ENCODE results near the gene ITLN1.
"Not testable (repeated sequence)": the region's sequence is repeated elsewhere in the genome, so short reads cannot be mapped to it uniquely, and the experiment has no call there.

The ITLN1 gene

DNA sequence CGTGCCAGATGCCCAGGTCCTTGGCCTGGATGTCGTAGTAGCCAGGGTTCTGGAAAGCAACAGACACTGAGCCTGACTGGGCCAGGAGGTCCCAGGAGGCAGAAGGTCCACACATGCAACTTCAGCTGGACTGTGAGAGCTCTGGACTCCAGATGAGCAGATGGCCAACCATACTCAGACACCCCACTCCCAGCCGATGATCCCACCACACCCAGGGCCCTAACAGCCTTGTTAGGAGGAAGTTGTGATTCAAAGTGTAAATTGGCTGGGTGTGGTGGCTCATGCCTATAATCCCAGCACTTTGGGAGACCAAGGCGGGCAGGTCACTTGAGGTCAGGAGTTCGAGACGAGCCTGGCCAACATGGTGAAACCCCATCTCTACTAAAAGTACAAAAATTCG, 3.7 kb downstream of the ITLN1 start:
- DNase-seq: not testable (repeated sequence)

DNA sequence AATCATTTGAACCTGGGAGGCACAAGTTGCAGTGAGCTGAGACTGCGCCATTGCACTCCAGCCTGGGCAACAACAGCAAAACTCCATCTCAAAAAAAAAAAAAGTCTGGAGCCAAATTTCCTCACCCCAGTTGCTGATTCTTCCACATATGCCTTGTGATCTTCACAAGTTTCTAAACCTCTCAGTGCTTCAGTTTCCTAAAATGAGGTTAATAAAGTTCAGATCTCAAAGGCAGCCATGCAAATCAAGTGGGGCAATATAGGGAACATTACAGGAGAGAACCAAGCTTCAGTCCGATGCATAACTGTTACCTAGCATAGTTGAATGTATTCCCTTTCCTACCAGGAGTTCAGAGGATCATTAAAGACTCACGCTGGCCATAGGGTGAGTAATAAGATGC, 4.8 kb downstream of the ITLN1 start:
- DNase-seq: no peak

DNA sequence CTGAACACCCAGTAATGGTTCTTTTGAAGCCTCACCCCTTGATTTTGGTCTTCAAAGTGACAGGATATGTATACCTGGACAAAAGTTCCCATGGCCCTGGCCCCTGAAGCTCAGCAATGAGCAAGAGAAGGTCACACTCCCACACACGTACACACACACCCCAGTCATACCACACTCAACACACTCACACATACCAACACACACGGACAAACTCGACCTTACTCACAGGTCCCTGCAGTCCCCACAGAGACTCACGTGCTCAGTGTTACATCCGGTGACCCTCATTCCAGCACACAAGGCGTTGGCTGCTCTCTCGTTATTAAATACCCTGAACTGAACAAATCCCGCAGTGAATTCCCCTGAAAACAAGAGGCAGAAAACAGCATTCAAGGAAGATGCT, 5.9 kb downstream of the ITLN1 start:
- no peak for DNase-seq

DNA sequence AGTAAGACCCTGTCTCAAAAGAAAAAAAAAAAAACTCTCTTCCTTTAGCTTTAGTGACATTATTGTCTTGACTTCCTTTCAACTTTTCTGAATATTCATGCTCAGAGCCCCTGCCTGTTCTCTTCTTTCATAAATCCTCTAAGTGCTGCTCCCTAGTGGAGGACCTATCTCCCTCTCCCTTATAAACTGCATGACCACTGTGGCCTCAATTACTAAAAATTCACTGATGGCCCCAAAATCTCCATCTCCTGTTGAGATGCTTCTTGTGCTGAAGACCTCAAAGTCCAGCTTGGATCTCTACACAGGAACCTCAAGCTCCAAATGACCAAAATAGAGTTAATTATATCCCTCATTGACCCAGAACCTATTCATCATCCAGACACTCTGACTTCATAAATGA, 7.8 kb downstream of the ITLN1 start:
- DNase-seq: no peak

DNA sequence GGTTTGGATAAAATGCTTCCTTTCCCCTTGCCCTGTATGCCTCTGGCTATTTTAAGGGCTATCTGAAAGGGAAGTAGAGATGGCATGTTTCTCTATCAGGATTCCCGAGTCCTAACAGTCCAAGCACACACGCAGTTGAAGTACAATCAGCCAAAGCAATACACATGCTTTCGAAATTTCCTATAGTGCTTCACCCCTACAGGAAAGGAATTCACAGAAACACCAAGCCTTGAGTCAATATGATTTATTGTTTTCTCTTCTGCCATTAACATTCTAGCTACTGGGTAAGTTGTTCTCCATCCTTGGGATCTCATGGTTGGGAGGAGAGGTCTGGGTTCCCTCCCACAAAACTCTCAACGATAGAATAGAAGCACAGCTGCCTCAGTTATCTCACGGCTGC, 8.7 kb downstream of the ITLN1 start:
- no peak for DNase-seq

DNA sequence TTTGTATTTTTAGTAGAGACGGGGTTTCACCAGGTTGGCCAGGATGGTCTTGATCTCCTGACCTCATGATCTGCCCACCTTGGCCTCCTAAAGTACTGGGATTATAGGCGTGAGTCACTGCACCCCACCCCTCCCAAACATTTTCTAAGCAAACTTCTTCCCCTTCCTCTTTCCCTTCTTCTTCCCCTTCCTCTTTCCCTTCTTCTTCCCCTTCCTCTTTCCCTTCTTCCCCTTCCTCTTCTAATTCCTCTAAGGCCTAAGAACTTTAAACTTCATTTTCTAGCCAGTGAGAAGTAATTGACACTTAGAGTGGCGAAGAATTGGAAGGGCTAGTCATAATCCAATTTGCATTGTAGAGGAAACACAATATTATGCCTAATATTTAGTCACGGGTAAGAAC, 9.4 kb downstream of the ITLN1 start:
- DNase-seq: not testable (repeated sequence)

DNA sequence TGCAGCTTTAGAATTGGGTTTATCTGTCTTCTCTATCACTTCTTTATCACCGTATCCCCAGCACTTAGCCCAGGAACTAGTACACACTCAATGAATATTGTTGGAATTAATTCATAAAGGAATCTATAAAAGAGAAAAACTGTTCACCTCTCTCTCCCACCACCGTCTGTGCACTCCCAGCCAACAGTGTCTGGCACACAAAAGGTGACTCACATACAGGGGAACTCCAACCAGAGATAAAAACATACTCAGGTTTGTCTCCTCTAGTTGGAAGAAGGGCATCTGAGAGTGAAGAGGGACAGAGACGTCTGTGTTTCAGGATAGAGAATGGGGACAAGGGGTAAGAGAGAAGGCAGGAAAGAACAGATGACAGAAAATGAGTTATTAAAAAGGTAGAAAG, 10.0 kb downstream of the ITLN1 start:
- DNase-seq: no peak

DNA sequence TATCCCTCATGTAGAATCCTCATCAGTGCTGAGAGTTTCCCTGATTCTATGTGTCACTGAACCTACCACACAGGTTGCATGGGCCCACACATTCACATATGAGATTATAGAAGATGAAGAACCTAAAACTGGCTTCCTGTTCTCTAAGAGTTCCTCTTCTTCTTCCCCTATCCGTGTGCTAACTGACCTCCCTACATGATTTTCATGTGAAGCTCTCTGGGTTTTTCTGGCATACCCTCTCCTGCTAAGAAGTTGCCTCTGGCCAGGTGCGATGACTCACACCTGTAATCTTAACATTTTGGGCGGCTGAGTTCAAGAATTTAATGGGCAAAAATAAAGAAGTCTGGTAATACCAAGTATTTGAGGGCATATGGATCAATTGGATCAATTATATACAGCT, 16.8 kb downstream of the ITLN1 start:
- DNase-seq: no peak

DNA sequence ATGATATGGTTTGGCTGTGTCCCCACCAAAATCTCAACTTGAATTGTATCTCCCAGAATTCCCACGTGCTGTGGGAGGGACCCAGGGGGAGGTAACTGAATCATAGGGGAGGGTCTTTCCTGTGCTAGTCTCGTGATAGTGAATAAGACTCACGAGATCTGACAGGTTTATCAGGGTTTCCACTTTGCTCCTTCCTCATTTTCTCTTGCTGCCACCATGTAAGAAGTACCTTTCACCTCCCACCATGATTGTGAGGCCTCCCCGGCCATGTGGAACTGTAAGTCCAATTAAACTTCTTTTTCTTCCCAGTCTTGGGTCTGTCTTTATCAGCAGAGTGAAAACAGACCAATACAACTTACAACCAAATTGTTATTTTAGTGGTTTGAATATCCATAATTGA, 17.3 kb downstream of the ITLN1 start:
- not testable (repeated sequence) for DNase-seq

DNA sequence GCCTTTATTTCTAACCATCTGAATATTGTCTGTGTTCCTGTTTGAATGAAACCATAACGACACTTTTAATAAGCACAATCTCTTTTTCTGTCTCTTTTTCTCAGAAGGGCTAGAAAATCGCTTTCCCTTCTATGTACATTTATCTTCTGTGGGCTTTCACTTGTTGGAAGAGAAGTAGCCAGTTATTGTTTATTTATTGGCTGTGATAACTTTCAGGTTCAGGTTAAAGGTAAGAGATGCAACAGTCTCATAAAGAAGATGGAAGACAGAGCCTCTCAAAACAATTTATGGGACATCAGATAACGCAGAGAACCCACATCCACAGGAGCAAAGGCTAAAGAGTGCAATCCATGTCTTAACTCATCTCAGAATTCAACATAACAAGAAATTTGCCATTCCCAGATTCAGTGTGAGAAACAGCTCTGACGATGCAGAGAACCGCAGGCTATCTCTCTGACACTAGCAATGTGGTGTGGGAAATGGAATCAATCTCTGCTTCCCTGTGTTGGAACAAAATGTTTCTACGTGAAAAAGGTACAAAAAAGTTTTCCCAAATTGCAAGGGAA, 18.2 kb downstream of the ITLN1 start:
- DNase-seq: no peak

DNA sequence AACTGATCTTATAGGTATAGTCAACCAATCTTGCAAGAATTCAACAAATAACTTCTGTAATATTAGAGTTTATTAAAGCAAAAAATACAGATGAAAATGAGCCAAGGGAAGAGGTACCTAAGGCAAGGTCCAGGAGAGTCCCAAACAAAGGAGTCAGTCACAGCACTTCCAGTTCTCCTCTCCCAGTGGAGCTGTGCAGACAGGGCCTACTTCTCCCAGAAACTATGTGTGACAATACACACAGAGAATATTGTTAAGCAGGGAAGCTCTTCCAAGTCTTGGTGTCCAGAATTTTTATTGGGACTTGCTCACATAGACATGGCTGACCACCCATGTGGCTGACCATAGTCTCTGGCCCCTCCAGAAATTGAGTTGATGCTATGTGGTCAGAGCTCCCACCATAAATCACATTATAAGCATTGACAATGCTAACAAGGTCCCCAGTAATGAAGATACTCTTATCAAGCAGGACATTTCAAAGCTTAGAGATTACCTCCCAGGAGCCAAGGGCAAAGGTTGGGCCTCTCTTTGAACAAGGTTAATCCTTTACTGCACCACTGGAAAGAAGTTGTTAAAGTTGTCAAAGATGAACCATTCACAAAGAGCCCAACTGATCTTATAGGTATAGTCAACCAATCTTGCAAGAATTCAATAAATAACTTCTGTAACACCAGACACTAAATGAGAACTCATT, 18.8 kb downstream of the ITLN1 start:
- no peak for DNase-seq

DNA sequence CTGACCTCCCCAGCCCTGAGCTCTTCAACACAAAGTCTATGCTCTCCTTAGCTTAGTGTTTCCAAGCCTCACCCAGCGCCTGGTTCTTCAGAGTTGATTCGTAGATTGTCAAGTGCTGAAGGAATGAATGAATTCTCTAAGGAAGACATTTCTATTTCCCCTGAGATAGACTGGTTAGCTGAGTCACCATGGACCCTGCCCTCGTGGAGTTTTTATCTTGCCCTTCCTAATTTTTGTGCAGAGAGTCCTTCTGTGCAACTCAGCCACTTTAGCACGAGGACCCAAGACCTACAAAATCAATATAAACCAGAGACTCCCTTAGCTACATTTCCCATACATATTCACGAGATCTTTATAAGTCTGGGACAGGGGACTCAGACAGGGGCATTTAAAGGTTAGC, 19.6 kb downstream of the ITLN1 start:
- DNase-seq: no peak

DNA sequence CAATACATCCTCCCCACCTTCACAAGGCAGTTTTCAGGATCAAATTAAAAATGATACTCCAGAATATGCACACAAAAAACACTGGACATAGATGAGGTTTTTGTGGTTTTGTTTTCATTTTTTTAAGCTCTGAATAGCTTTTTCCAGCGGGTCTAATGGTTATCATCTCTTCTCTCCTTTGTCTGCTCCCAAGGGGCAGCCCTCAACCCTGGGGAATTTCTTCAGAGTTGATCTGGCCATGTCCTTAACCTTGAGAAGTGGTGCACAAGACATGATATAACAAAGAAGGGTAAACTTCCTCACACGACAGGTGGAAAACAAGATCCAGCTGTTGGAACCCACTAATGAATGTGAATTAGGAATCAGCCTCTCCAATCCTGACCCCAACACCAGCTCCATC, 20.8 kb downstream of the ITLN1 start:
- no peak for DNase-seq

DNA sequence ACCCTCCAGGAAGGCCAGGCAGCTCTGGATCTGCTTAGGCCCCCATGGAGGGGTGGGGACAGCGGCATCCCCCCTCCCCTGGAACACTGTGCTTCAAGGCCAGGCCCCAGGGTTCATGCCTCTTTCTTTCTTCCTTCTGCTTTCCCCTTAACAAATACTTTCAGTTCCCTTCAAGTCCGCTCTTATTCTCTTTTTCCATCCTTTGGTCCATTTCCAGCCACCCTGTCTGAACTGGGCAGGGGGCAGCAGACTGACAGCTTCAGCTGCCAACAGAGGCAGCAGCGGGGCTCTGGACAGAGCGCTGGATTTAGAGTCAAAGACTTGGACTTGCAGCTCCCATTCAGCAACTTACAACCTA, 21.2 kb downstream of the ITLN1 start:
- no peak for DNase-seq

DNA sequence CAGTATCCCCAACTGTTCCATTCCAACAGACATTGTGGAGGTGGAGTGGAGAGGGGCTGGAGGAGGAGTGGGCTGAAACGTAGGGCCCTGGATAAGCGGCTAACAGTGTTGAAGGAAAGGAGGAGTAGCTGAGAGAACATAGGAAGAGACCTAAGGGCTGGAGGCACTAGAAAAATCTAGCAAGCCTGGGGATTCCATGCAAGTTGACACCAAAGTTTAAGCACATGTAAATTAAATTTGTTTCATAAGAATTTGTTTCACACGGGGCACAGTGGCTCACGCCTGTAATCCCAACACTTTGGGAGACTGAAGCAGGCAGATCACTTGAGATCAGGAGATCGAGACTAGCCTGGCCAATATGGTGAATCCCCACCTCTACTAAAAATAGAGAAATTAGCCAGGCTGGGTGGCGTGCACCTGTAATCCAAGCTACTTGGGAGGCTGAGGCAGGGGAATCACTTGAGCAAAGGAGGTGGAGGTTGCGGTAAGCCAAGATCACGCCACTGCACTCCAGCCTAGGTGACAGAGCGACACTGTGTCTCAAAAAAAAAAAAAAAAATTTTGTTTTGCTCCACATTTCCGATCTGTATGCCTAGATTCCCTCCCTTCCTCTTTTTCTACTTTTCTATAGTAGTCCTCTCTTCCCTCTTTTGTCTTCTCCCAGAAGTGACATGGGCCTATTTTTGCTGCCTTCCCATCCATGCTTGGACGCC, 21.8 kb downstream of the ITLN1 start:
- DNase-seq: no peak

DNA sequence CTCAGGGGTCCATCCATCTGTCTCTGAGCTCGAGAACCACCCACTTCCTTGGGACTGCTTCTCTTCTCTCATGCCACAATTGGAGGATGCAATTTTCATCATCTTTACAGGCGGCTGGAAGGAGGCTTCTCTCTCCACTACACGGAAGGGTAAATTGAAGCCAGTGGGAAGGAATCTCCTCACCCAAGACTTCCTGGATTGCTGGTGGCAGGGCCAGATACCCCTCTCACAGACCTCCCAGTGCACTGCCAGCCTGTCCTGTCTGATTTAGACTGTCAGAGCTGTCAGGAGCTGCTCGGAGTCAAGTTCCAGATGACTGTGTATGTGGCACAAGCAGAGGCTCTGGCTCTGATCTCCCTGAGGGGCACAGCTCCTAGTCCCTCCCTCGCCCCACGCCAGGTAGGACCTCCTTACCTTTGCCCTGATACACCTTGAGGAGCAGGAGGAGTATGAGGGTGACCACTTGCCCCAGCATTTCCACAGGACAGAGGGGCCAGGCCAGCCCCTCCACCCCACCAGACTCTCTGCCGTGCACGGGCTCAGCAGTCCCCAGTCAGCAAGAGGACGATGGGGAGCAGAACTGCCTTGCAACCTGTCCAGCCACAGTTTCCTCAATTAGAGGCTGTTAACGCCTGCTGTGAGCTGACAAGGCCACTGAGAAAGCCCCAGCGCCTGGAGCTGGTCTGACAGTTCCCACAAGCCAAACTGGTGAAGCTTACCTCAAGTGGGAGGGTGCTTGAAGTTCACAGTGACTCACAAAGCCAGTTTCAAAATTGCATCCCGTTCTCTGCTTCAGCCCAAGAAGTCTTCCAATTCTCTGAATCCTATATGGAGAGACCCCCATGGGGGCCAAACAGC, 22.5 kb downstream of the ITLN1 start, which contains the start of gene CD244:
Gene CD244, minus strand, starts transcription at position 685 of the 858 bp plus-strand sequence. Its CDS starts 210 bp downstream, at position 475.
- peak; percentile 78 for DNase-seq

DNA sequence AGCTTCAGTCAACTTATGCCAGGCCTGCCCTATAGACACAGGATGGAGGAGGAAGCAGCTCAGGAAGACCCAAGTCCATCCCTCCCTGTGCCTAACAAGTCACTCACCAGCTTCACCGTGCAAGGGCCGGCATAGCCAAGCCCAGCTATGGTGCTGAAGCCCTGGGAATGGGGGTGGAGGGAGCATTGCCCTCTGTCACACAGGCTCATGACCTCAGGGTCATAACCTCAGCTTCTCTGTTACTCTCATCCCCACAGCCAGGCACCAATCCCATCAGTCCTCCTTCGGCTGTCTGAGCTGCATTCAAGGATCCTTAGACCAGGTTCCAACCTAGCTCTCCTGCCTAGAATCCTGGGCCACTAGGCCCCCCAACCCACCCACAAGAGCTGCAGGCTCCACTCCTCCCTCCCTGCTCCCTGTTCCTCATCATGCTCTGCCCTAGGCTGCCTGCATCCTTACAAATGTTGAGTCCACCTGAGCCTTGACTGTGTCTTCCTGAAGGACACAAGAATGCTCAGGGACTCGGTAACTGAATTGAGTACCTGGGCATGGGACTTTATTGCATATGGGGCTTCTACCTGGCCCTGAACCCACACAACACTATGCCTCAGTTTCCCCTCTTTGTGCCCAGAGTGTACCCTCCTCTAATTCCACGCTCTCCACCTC, 24.0 kb downstream of the ITLN1 start:
- DNase-seq: no peak

DNA sequence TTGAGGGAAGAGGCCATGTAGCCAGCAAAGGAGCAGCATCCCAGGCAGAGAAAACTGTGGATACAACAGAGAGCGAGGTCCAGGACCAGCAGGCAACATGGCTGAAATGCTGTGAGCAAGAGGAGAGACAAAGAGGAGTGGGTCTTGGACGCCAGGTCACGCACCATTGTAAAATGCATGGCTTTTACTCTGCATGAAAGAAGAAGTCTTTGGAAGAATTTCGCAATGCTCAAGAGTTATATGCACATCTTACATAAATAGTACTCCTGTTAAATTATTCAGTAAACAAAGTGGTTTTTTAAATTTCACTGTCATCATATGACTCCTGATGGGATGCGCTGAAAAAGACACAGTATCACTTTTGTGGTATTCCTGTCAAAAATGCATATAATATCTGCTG, 25.8 kb downstream of the ITLN1 start:
- no peak for DNase-seq

DNA sequence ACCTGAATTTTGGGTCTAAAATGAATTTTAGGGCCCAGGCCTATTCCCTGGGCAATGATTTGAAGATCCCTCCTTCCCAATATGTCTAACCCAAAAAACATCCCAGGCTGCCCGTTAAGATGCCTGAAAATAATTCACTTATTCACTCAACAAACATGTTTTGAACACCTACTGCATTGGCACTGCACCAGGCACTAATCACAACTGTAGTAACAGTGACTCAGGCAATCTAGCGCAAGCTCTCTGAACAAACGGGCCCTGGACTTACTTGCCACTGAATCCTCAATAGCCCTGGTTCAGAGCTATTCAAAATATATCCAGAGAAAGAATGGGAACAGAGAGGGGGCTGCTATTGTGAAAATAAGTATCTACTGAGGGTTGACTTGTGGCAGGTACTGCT, 26.5 kb downstream of the ITLN1 start:
- DNase-seq: no peak

DNA sequence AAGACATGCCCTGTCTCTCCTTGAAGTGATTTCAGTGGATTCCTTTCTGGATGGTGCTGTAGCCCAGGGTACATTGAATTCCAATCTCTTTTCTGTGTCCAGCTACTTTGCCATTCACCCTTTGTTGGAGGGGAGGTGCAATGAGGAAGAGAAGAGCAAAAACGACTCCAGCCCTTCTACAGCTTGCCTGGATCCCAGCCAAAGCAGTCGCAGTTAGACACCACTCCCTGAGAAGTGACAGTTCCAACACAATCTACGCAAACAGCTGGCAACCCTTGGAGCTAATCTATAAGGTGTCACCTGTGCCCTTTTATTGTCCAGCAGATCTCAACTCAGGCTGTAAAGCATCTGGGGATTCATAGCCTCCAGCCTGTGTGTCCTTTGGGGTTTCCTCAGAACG, 26.9 kb downstream of the ITLN1 start:
- no peak for DNase-seq

DNA sequence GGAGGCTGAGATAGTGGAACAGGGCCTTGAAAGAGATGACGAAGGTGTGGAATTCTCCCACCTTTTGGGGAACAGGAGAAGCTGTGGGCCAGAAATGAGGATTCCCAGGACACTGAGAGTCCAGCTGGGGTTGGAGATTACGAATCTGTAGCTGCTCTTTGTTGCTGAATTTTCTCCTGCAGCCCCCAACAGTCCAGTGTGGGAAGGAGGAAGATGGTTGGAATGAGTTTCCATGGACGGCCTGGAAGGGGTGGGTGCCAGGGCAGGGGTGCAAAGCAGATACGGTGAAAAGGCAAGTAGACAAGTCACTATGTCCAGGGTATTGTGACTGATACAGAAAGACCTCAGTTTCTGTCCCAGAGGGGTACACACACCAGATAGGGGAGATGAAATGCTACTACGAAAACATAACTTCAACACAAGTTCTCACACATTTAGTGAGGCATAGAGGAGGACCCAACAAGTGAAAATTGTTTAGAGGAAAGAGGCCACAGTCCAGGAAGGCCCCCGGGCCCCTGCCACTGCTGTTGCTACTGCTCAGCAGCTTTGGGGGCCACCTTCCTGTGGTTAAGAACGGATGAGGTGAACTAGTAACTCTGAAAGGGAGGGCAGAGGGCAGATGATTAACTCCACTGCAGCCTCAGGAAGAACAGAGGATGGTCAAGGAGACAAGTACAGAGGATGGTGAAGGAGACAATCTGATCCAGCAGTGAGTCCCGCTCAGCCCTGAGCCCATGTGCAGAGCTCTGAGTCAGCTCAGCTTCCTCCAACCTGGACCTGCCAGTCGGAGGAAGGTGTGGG, 29.6 kb downstream of the ITLN1 start:
- DNase-seq: no peak

DNA sequence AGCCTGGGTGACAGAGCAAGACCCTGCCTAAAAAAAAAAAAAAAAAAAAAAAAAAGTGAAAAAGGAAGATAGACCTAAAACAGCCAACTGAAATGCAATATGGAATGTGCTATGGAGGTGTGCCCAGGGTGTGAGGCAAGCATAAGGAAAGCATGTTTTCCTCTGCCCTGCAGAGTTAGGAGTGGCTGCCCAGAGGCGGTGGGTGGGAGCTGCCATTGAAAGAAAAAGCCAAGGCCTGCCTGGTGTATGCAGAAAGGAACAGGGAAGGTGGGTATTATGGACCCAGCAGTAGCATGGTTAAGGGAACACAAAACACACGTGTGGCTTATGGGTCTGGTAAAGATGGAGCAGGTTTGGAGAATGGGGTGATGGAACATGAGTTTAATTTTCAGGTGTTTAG, 31.2 kb downstream of the ITLN1 start:
- no peak for DNase-seq

All from activated CD8-positive, alpha-beta memory T cell treated with anti-CD3 and anti-CD28 coated beads, Interleukin-2, amount 50 U/mL, for 48 hours (primary cell).